ENCODE data around the gene TMEM35A. TPM values are rescaled to one million over a fixed set of nuclear protein-coding genes. Genes with fewer than 3 reads are reported as not detected.
A peak's percentile ranks its signal among the peaks of the same experiment; 100 is the strongest.

Gene TMEM35A
- total RNA-seq: 1 to 10 TPM in 2 of 4 donors, not detected in 2; 4.0 to 4.7 TPM

GRCh38 chrX:101078716-101079598 is at the start of gene TMEM35A:
TSS of gene TMEM35A (plus strand) at chrX:101078879. CDS start at chrX:101079003, 124 bp downstream.
- intact Hi-C loops (cut with DNase I; ENCODE audit: low total_unique reads): no loop called here
- peak within 1 kb of the TSS in 1 of 2 donors; percentile 42 for H3K27ac ChIP-seq
- no peaks in the 10 kb centered on the region for H3K36me3 ChIP-seq

DNA sequence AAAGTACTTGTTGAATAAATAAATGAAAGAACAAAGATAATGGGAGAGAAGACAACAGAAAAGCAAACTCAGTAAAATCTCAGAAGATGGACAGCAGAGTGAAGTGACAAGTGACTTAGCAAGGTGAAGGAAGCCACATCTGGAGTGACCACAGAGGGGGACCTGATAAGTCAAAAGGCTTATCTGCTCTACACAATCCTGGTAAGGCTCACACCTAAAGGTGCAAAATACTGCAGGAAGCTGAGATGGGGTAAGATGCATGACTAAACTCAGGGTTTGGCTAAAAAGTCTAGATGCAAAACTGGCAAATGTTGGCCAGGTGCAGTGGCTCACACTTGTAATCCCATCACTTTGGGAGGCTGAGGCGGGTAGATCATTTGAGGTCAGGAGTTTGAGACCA is 49.0 kb upstream of the TMEM35A start:
- intact Hi-C loops (cut with DNase I; ENCODE audit: low total_unique reads): no loop called here
- no peaks in the 10 kb centered on the region for H3K36me3 ChIP-seq
- no peak overlapping the region for H3K4me3 ChIP-seq
- no peak for TF ChIP-seq POLR2A (IDR thresholded peaks at IDR 0.05)
- TF ChIP-seq CTCF (IDR thresholded peaks at IDR 0.05): no peak
- H3K4me1 ChIP-seq: no peaks in the 10 kb centered on the region
- DNase-seq: no peak
- no peaks in the 10 kb centered on the region for H3K27me3 ChIP-seq
- H3K27ac ChIP-seq: no peak overlapping the region
- H3K9me3 ChIP-seq: no peaks in the 10 kb centered on the region

More at GRCh38 chrX:101078716-101079598, at the start of gene TMEM35A:
- TF ChIP-seq CTCF (IDR thresholded peaks at IDR 0.05) (no peak), POLR2A (IDR thresholded peaks at IDR 0.05) (no peak)
- Histone ChIP-seq H3K4me3 (peak within 1 kb of the TSS; percentile 21 to 35), H3K27me3 (no peaks in the 10 kb centered on the region), H3K9me3 (no peaks in the 10 kb centered on the region), H3K4me1 (no peaks in the 10 kb centered on the region)
- DNase-seq: no peak

DNA sequence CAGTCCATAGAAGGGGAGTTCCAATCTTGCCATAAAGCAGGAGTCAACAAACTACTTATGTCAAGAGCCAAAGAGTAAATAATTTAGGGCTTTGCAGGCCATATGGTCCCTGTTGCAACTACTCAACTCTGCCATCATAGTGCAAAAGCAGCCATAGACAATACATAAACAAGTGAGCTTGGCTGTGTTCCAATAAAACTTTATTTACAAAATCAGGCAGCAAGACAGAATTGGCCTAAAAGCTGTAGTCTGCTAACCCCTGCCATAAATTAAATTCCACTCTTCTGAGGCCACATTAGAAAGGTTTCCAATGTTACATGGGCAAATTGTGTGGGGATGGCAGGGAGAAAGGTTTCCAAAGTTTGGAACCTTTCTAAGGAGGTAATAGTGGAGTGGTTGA is 41.4 kb upstream of the TMEM35A start:
- TF ChIP-seq CTCF (IDR thresholded peaks at IDR 0.05) (no peak), POLR2A (IDR thresholded peaks at IDR 0.05) (no peak)
- Histone ChIP-seq H3K27me3 (no peaks in the 10 kb centered on the region), H3K4me1 (no peaks in the 10 kb centered on the region), H3K27ac (no peak overlapping the region), H3K4me3 (no peak overlapping the region), H3K9me3 (no peaks in the 10 kb centered on the region), H3K36me3 (no peaks in the 10 kb centered on the region)
- intact Hi-C loops (cut with DNase I; ENCODE audit: low total_unique reads): no loop called here
- DNase-seq: no peak

DNA sequence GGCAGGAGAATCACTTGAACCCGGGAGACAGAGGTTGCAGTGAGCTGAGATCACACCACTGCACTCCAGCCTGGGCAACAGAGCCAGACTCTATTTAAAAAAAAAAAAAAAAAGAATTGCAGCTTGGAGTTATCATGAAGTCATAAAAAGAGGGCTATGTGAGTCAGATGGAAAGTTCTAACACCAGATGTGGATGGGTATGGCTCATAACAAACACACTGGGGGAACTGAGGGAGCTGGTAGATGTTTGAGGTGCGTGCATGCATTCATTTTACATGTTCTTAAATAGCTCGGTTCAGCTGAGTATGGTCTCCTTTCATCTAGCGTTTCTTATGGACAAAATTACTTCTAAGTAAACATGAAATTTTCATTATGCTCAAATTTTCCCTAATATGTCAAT is 38.5 kb upstream of the TMEM35A start:
- intact Hi-C loops (cut with DNase I; ENCODE audit: low total_unique reads): no loop called here
- H3K9me3 ChIP-seq: no peaks in the 10 kb centered on the region
- H3K27ac ChIP-seq: no peak overlapping the region
- TF ChIP-seq POLR2A (IDR thresholded peaks at IDR 0.05) (no peak), CTCF (IDR thresholded peaks at IDR 0.05) (no peak)
- DNase-seq: no peak
- no peaks in the 10 kb centered on the region for H3K36me3 ChIP-seq
- H3K4me1 ChIP-seq: no peaks in the 10 kb centered on the region
- H3K27me3 ChIP-seq: no peaks in the 10 kb centered on the region
- no peak overlapping the region for H3K4me3 ChIP-seq

GRCh38 chrX:101051153-101051548 is 27.5 kb upstream of the TMEM35A start:
- Histone ChIP-seq H3K4me3 (peak overlapping the region; percentile 53 to 65), H3K9me3 (no peaks in the 10 kb centered on the region), H3K36me3 (no peaks in the 10 kb centered on the region), H3K4me1 (no peaks in the 10 kb centered on the region), H3K27ac (peak overlapping the region; percentile 85 to 88), H3K27me3 (no peaks in the 10 kb centered on the region)
- intact Hi-C loops (cut with DNase I; ENCODE audit: low total_unique reads): no loop called here
- TF ChIP-seq CTCF (IDR thresholded peaks at IDR 0.05) (no peak), POLR2A (IDR thresholded peaks at IDR 0.05) (no peak)
- peak in 1 of 2 donors; percentile 20 for DNase-seq

Data from uterus (tissue), 4 donors.